GM21786 (cell line): ENCODE data around the gene NOP16.
A peak's percentile ranks its signal among the peaks of the same experiment; 100 is the strongest.

Source experiments
- ATAC-seq: cut with Tn5 transposase; IDR thresholded peaks from one replicate; pipeline ENCODE4 v1.9.1; 2021; ENCODE audit not compliant: unreplicated experiment

NOP16 gene, protein sequence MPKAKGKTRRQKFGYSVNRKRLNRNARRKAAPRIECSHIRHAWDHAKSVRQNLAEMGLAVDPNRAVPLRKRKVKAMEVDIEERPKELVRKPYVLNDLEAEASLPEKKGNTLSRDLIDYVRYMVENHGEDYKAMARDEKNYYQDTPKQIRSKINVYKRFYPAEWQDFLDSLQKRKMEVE

DNA sequence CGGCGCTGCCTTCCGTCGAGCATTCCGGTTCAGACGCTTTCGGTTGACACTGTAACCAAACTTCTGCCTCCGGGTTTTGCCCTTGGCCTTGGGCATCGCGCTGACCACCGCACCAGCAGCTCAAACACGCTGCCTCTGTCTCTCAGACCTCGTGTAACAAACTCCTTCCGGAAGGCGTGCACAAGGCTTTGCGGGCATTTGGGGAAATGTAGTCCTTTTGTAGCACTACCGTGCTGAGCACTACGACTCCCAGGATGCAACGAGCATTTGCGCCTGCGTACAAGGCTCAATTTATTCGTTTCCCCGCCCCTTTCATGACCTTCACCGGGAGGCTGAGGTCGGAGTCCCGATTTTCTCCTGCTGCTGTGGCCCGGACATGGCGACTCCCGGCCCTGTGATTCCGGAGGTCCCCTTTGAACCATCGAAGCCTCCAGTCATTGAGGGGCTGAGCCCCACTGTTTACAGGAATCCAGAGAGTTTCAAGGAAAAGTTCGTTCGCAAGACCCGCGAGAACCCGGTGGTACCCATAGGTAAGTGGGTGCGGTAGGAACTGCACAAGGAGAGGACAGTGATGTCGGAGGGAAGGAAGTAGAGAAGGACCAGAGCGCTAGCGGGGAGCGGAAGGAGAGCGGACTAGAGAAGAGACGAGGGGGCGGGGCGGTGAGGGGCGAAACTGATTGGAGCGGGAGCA lies at the start of gene NOP16, which contains the start of gene HIGD2A:
NOP16 (minus strand) TSS at position 155 of the 691 bp plus-strand sequence; CDS start at position 96, 59 bp downstream.
HIGD2A (plus strand) TSS at position 308 of the 691 bp plus-strand sequence; CDS start at position 377, 69 bp downstream.
- peak; percentile 84 for ATAC-seq

DNA sequence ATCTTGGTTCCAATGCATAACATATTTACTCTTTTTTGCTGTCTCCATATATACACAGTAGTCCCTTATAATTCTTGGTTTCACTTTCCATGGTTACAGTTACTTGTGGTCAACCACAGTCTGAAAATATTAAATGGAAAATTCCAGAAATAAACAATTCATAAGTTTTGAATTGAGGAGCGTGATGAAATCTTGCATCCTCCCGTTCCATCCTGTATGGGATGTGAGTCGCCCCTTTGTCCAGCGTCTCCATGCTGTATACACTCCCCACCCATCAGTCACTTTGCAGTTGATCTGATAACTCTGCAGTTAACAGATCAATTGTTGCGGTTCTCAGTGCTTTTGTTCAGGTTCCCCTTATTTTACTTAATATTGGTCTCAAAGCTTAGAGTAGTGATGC lies 48.3 kb upstream of the NOP16 start:
- ATAC-seq, result no peak

DNA sequence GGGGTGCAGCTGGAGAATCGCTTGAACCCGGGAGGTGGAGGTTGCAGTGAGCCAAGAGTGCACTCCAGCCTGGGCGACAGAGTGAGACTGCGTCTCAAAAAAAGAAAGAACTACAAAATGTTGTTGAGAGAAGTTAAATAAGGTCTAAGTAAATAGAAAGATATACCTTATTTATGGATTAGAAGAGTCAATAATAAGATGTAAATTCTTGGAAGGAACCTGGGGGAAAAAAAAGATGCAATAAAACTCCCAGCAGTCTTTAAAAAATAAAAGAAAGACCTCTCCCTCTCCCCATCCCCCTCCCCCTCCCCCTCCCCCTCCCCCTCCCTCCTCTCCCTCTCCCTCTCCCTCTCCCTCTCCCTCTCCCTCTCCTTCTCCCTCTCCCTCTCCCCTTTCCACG lies 44.3 kb upstream of the NOP16 start:
- no peak for ATAC-seq

DNA sequence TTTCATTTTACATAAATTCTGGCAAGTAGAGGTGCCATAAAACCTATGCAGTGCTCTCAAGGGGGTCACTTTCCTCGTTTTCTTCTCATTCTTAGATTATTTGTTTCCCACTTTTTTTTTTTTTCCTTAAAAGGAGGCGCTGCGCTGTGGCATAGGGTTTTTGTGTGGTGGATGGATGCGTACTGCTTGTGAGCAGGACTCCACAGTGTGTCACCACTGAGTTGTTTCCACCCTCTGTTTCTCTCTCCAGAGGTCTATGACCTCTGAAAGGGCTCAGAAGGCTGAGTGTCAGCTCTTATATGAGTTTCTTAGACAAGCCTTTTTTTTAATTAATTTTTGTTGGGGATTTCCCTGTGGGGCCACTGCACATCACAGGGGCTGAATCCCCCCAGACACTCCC lies 41.6 kb upstream of the NOP16 start:
- ATAC-seq, result no peak

DNA sequence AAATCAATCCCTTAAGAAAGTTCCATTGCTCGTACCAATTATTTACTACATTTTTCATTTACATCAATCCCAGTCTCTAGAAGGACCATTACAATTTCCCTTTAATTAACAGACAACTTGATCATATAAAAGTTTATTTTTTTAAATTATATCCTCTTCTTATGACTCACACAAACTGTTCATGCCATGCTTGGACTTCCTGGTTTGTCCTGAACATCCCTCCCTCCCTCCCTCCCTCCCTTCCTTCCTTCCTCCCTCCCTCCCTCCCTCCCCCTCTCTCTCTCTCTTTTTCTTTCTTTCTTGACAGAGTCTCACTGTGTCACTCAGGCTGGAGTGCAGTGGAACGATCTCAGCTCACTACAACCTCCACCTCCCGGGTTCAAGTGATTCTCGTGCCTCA lies 39.6 kb upstream of the NOP16 start:
- no peak for ATAC-seq

DNA sequence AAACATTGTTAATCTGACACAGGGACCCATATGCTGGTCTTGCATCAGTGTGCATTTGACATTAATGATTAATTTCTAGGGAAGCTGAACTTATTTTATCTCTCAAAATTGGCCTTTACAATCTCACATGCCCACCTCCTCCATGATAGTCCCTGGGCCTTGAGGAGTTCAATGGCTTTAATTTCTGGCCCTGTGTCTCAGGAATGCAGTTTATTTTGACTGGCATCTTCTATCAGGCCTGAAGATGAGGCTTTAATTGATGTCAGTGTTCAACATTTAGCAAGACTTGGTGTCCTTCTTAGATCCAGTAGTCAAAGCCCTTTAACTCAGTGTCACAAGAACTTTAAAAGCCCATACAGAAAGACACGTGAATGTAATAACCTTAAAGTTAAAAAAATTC lies 38.5 kb upstream of the NOP16 start:
- no peak for ATAC-seq

DNA sequence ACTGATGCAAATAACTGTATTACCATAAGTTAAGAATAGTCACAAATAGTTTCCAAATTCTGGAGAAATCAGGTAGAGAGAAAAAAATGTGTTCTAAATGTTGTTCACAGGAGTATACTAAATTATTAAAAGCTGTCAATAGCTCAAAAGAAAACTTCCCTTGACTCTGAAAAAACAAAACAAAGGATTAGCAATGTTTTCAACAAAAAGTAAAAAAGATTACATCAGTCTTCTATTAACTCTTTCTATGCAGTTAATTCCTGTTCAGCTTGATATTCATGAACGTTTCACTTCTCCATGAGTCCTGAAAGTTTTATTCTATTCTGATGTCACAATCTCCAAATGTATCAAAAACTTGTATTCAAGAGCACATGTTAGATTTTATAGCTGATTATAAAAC lies 37.4 kb upstream of the NOP16 start:
- ATAC-seq, result no peak

DNA sequence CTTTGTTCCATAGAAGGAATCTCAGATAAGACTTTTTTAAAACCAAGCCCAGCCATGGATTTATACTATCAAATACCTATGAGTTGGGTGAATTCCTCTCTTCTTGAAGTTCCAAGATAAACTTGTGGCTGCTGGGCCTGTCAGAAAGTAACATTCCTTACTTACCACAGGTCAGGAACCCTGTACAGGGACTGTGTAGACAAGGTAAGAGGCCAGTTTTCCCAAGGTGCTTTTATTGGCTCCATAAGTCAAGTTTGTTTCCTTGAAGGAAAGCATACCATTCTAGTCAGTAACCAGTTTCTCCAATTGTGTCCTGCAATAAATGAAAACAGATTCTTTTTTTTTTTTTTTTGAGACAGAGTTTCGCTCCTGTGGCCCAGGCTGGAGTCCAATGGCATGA lies 36.7 kb upstream of the NOP16 start:
- ATAC-seq, result no peak

DNA sequence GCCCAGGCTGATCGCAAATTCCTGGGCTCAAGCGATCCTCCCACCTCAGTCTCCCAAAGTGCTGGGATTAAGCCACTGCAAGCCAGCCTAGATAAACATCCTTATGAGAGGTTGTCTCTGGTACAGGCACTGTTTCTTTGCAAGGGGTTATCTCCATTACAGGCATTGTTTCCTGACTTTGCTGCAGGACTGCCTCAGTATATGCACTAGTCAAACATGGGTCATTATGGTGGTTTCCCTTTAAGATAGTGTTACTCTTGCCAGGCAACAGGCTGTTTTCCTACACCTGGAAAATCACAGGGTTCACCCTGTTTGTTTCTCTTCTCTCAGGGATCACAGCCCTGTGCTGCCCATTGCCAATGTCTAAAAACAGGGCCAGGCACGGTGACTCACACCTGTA lies 35.8 kb upstream of the NOP16 start:
- no peak for ATAC-seq

DNA sequence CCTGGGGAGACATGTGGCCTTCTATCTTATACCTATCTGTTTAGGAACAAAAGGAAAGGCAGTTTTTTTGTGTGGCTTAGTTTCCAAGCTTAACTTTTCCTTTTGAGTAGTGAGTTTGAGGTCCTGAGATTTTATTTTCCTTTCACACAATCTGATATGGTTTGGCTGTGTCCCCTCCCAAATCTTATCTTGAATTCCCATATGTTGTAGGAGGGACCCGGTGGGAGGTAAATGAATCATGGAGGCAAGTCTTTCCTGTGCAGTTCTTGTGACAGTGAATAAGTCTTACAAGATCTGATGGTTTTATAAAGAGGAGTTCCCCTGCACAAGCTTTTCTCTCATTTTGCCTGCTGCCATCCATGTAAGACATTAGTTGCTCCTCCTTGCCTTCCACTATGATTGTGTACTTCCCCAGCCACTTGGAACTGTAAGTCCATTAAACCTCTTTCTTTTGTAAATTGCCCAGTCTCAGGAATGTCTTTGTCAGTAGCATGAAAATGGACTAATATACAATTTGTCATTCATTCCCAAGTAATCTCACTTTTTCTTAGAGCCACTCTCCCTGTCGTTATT lies 32.7 kb upstream of the NOP16 start:
- ATAC-seq, result no peak

DNA sequence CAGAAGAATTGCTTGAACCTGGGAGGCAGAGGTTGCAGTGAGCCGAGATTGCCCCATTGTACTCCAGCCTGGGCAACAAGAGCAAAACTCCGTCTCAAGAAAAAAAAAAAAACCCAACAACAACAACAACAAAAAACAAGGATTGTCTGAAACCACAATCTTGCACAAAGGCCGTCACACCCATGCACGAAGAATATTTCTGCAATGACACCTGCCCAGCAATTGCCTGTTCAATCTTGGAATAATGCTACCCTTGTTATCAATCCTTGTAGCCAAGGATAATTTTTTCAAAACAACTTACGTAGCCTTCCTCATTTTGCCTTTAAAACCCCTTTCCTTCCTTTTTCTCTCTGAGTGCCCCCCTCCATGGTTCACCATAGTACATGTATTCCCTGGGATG lies 31.7 kb upstream of the NOP16 start:
- no peak for ATAC-seq

DNA sequence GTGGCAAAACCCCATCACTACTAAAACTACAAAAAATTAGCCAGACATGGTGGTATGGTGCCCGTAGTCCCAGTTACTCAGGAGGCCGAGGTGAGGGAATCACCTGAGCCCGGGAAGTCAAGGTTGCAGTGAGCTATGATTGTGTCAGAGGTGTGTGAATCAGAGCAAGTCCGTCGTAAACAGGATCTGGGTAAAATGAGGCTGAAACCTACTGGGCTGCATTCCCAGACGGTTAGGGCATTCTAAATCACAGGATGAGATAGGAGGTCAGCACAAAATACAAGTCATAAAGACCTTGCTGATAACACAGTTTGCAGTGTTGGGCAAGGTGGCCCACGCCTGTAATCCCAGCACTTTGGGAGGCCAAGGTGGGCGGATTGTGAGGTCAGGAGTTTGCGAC lies 29.9 kb upstream of the NOP16 start:
- no peak for ATAC-seq

DNA sequence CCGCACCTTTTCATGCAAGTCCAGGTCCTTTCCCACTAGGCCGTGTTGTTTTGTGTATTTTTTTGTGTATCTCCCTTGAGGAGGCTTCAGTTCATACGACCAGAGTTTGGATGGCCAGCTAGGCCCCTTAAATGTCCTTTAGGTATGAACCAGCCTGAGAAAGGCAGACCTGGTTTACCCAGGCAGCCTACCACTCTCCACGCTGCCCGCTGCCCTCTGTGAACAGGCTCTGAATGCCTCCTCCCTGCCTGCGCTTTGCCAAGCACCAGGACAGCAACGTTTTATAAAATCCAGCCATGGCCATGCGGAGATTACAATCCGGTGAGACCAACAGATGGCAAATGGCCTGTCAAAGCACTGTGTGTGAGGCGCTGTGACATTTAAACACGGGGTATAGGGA lies 28.6 kb upstream of the NOP16 start:
- ATAC-seq, result no peak

DNA sequence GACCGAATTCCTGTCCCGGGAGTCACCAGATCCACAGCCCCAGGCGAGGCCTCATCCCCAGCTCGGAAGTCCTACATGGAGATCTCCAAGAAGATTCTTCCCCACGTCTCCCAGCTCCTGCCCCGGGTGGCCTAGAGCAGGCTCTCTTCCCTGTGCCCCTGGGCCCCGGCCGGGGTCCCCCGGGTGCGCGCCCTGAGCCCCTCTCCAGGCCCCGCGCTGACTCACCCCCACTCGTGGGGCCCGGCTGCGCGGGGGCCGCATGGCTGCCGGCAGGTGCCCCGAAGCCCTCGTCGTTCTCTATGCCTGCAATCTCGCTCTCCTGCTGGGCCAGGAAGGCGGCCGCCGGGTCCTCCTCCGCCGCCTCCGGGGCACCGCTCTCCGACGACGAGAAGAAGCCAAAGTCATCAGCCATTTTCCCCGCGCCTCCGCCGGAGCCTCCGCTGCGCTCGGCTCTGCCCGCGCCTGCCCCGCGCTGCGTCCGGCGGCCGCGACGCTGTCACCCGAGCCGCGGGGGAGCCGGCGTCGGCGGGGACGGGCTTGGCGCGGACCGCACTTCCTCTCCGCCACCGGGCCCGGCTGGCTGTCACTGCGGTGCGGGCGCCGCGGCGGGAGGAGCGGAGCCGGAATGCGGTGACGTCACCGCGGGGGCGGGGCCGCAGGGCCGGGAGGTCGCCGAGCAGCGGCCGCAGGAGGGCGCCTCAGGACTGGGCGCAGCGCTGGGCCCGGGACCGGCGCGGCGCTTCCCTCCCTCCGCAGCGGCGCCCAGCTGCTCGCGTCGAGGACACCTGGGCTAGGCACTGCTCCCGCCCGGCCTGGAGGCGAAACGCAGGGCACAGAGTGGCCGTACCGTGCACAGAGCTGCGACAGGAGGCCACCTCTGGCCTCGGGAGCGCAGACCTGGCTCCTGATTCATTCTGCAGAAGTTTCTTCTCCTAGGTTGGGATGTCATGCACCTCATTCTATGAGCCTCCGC lies 27.8 kb upstream of the NOP16 start, which contains the start of gene CLTB:
CLTB (minus strand) TSS at position 588 of the 973 bp plus-strand sequence; CDS start at position 412, 176 bp downstream.
- peak; percentile 89 for ATAC-seq

DNA sequence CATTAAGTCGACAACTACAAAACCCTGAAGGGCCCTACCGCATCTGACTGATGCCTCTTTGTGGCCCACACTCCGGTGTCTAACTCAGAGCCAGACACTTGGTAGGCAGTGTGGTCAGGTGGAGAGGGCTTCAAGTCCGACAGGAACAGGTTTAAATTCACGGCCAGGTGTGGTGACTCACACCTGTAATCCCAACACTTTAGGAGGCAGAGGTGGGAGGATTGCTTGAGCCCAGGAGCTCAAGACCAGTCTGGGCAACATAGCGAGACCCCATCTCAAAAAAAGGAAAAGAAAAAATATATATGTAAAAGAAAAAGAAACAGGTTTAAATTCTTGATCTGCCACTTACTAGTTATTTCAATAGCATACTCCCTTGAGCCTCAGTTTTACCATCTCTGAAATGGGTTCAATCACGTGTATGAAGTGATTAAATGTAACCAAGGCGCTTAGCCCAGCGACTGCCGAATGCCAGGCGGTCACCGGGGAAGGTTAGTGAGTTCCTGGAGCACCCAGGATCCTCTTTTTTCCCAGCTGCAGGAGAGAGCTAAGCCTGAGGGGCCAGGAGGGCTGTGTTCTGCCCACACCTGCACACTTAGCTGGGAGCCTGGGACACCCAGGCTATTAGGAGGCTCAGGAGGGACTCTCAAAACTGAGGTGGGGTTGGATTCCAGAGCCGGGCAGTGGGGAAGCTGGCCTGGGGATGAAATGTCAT lies 27.0 kb upstream of the NOP16 start:
- ATAC-seq, result no peak

DNA sequence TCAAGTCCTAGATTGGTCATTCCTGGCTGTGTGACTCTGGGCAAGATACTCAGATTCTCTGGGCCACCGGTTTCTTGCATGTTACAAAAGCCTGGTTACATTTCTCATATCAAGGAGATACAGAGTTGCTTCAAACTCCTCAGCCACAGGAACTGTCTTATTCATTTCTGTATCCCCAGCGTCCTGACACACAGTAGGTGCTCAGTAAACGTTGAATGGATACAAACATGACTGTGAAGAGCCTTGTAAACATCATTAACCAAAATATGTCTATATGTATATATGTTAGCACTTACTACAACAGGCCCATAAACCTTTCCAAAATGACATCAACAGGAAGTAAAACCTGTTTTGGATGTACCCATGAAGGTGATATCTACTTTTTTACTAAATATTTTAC lies 26.3 kb upstream of the NOP16 start:
- no peak for ATAC-seq

DNA sequence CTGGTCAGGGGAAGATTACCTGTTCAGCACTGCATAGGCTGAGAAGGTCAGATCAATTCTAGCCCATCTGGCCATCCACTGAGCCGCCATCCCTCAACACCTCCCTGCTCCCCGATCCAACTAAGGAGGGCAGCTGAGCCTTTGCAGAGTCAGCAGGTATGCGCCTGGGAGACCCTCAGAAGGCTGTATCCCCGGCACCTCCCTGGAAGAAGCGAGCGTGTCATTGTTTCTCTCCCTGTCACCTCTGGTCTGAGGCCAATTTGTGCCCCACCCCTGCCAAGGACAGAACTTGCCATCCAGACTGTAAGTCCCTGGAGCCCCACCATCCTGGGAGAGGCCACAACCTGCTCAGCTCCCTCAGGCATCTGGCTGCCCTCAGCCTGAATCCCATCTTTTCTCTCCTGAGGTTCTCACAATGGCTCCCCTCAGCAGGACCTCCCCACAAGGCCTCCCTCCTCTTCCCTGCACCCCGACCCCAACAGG lies 25.4 kb upstream of the NOP16 start:
- no peak for ATAC-seq

DNA sequence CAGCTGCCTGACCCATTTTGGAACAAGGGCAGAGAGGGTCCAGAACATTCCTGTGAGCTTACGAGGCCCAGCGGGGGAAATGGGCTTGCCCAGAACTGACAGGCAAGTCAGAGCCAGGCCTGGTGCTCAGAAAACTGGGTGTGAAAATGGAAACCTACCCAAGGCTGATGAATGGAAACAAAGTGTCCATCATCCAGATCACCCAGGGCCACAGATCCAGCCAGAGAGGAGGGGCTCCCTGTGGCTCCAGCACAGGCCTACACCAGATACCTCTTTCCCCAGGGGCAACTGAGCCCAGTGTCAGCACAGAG lies 24.8 kb upstream of the NOP16 start:
- ATAC-seq, result no peak

DNA sequence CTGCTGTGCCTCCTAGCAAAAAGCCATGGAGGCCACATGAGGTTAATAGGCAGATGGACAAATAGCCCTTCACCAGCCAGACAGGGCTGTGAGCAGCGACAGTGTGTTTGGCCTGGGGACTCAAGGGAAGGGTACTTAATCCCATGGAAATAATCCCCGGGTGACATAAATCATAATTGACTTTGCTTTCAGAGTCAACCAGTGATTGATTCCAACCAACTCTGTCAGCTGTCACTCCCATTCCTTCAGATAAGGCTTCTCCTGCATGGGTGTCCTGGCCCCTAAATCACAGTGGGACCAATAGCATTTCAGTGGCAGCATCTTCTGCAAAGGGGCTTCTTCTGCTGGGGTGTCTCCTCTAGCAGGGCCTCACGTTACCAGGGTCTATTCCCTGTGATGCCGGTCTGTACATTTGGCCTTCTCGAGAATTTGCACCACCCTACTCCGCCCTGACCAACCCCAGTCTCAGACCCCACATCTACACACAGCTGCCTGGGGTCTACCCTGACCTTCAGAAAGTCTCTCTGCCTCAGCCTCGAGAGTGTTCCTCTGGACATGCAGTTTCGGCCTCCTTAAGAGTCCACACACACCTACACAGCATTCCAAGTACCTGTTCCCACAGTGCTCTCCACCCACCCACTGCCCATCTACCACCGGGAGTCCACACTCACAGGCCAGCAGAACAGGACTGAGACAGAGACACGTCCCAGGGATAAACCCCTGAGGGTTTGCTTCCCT lies 24.3 kb upstream of the NOP16 start:
- no peak for ATAC-seq
